ENCODE results near the gene HCFC1R1. TPM values are rescaled to one million over a fixed set of nuclear protein-coding genes. Genes with fewer than 3 reads are reported as not detected.

HCFC1R1 gene
- total RNA-seq, 1 experiment from 2014 or later = 46.6 TPM

DNA sequence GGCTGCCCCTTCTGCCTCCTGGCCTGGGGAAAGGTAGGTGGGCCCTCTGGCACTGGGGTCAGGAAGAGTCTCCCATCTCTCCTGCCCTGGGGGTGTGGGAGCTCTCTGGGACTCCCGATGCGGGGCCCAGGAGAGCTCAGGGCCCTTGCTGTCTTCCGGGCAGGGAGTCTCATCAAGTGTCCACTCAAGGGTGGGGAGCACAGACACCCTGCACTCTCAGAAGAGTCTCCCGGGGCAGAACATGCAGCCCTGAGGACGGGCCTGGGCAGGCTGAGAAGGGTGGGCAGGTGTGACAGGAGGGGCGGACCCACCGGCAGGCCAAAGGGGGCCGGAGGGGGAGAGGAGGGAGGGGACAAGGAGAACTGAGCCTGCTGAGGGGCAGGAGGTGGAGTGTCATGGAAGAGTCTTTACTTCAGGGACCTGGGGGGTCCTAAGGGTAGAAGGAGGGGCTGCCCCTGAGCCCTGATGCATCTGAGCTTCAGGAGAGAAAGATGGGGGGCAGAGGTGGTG is 35.1 kb downstream of the HCFC1R1 start:
- ChIA-PET POLR2A (ENCODE audit: low non-redundant PET) (interaction anchor here (0.6 kb wide), 1 partner anchor 66 kb away, joined by 3 read pairs; no protein-coding TSS in a partner anchor), CTCF (no interaction called here)
- Histone ChIP-seq H3K4me1 (ENCODE audit: insufficient read depth, low read length, poor library complexity, severe bottlenecking) (no peaks in the 10 kb centered on the region), H3K4me3 (ENCODE audit: low read depth, low read length, poor library complexity, severe bottlenecking) (no peak overlapping the region), H3K27ac (ENCODE audit: low read depth, low read length, poor library complexity, severe bottlenecking) (no peak overlapping the region), H3K9me3 (ENCODE audit: low read depth, low read length, poor library complexity, severe bottlenecking) (no peaks in the 10 kb centered on the region), H3K27me3 (replicated peaks; ENCODE audit: insufficient read depth, low read depth, low read length, poor library complexity) (no peaks in the 10 kb centered on the region), H3K36me3 (ENCODE audit: insufficient read depth, low read length, poor library complexity, severe bottlenecking) (no peaks in the 10 kb centered on the region)
- no TSS peak for BruUV-seq (replicated peaks)
- no peak for DNase-seq (ENCODE audit: low spot score)
- no peak for TF ChIP-seq EZH2 (IDR thresholded peaks at IDR 0.05; ENCODE audit: borderline replicate concordance, low read depth, low read length, poor library complexity, severe bottlenecking)
- TF ChIP-seq, protein P1, sequence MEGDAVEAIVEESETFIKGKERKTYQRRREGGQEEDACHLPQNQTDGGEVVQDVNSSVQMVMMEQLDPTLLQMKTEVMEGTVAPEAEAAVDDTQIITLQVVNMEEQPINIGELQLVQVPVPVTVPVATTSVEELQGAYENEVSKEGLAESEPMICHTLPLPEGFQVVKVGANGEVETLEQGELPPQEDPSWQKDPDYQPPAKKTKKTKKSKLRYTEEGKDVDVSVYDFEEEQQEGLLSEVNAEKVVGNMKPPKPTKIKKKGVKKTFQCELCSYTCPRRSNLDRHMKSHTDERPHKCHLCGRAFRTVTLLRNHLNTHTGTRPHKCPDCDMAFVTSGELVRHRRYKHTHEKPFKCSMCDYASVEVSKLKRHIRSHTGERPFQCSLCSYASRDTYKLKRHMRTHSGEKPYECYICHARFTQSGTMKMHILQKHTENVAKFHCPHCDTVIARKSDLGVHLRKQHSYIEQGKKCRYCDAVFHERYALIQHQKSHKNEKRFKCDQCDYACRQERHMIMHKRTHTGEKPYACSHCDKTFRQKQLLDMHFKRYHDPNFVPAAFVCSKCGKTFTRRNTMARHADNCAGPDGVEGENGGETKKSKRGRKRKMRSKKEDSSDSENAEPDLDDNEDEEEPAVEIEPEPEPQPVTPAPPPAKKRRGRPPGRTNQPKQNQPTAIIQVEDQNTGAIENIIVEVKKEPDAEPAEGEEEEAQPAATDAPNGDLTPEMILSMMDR (conservative IDR thresholded peaks at IDR 0.05; ENCODE audit: low read depth, low read length) = no peak
- intact Hi-C loops (cut with micrococcal nuclease; ENCODE audit: unreplicated experiment) = no loop called here

- Histone ChIP-seq H3K9me3 (ENCODE audit: low read depth, low read length, poor library complexity, severe bottlenecking) (no peaks in the 10 kb centered on the region), H3K36me3 (ENCODE audit: insufficient read depth, low read length, poor library complexity, severe bottlenecking) (no peaks in the 10 kb centered on the region), H3K4me1 (ENCODE audit: insufficient read depth, low read length, poor library complexity, severe bottlenecking) (no peaks in the 10 kb centered on the region), H3K27ac (ENCODE audit: low read depth, low read length, poor library complexity, severe bottlenecking) (no peak overlapping the region), H3K27me3 (replicated peaks; ENCODE audit: insufficient read depth, low read depth, low read length, poor library complexity) (no peaks in the 10 kb centered on the region), H3K4me3 (ENCODE audit: low read depth, low read length, poor library complexity, severe bottlenecking) (no peak overlapping the region)
- intact Hi-C loops (cut with micrococcal nuclease; ENCODE audit: unreplicated experiment) = no loop called here
- DNase-seq (ENCODE audit: low spot score) = peak; percentile 41
- CTCF ChIA-PET = no interaction called here
- no TSS peak for BruUV-seq (replicated peaks)
- TF ChIP-seq EZH2 (IDR thresholded peaks at IDR 0.05; ENCODE audit: borderline replicate concordance, low read depth, low read length, poor library complexity, severe bottlenecking) = no peak
- TF ChIP-seq, protein P1 (conservative IDR thresholded peaks at IDR 0.05; ENCODE audit: low read depth, low read length) = no peak
- POLR2A ChIA-PET (ENCODE audit: low non-redundant PET) = interaction anchor here (0.6 kb wide), 1 partner anchor 65 kb away, joined by 3 read pairs; no protein-coding TSS in a partner anchor
These were observed 35.9 kb downstream of the HCFC1R1 start for GRCh38 chr16:2987833-2988232.

GRCh38 chr16:2987286-2987685 is 36.5 kb downstream of the HCFC1R1 start:
- TF ChIP-seq, protein P1 (conservative IDR thresholded peaks at IDR 0.05; ENCODE audit: low read depth, low read length) = no peak
- no peak for TF ChIP-seq EZH2 (IDR thresholded peaks at IDR 0.05; ENCODE audit: borderline replicate concordance, low read depth, low read length, poor library complexity, severe bottlenecking)
- Histone ChIP-seq H3K4me1 (ENCODE audit: insufficient read depth, low read length, poor library complexity, severe bottlenecking) (no peaks in the 10 kb centered on the region), H3K36me3 (ENCODE audit: insufficient read depth, low read length, poor library complexity, severe bottlenecking) (no peaks in the 10 kb centered on the region), H3K27ac (ENCODE audit: low read depth, low read length, poor library complexity, severe bottlenecking) (no peak overlapping the region), H3K4me3 (ENCODE audit: low read depth, low read length, poor library complexity, severe bottlenecking) (no peak overlapping the region), H3K27me3 (replicated peaks; ENCODE audit: insufficient read depth, low read depth, low read length, poor library complexity) (no peaks in the 10 kb centered on the region), H3K9me3 (ENCODE audit: low read depth, low read length, poor library complexity, severe bottlenecking) (no peaks in the 10 kb centered on the region)
- DNase-seq (ENCODE audit: low spot score) = no peak
- CTCF ChIA-PET = no interaction called here
- POLR2A ChIA-PET (ENCODE audit: low non-redundant PET) = no interaction called here
- intact Hi-C loops (cut with micrococcal nuclease; ENCODE audit: unreplicated experiment) = no loop called here
- BruUV-seq (replicated peaks) = no TSS peak

All from A673 (cell line).